Transverse colon (tissue), 3 donors: ENCODE data around the gene AGMO.

ENCODE experiments used
- CTCF ChIP-seq, 5 experiments: fragments of 200-600 bp in 3 of 5; fragments of 450-650 bp in 2 of 5; sonication (generic) in 3 of 5; IDR thresholded peaks; 1 replicate in 2 of 5; 2 replicates in 3 of 5; pipeline ENCODE4 v1.5.1; 2016 to 2017; ENCODE audit warnings: antibody characterized with exemption in 5 of 5, inconsistent platforms in 3 of 5, mild to moderate bottlenecking in 2 of 5, moderate library complexity in 1 of 5
- EP300 ChIP-seq: sonication (generic); formaldehyde crosslinking; IDR thresholded peaks from one replicate; pipeline ENCODE4 v1.6.1; 2017; ENCODE audit warnings: antibody characterized with exemption, low read depth
- POLR2A ChIP-seq: fragments of 450-650 bp; IDR thresholded peaks from one replicate; pipeline ENCODE4 v1.6.1; 2016; ENCODE audit warnings: antibody characterized with exemption, mild to moderate bottlenecking, moderate library complexity

DNA sequence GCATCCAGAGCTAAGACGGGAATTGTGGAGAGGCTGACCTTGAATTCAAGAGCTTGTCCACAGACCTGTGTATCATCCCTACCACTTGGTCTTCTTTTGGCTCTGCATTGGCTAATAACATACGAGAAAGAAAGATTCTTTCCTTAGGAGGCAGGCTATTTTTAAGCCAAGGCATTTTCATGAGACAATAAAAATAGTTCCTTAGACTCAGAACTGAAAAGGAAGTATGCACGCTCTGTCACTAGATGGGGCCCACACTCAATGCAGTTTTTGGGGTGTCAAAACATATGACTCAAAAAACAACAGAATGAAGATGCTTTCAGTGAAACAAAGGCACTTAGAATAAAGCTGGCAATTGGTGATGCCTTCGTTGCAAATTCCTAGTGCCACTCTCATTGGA lies 393.3 kb downstream of the AGMO start:
- TF ChIP-seq CTCF (IDR thresholded peaks at IDR 0.05) = no peak
- no peak for TF ChIP-seq POLR2A
- TF ChIP-seq EP300 = no peak
